ENCODE results near the gene MAPK1IP1L. TPM values are rescaled to one million over a fixed set of nuclear protein-coding genes. Genes with fewer than 3 reads are reported as not detected.
A peak's percentile ranks its signal among the peaks of the same experiment; 100 is the strongest.

The MAPK1IP1L gene
- total RNA-seq, 2 experiments from 2014 or later, result 90.2 to 110 TPM

DNA sequence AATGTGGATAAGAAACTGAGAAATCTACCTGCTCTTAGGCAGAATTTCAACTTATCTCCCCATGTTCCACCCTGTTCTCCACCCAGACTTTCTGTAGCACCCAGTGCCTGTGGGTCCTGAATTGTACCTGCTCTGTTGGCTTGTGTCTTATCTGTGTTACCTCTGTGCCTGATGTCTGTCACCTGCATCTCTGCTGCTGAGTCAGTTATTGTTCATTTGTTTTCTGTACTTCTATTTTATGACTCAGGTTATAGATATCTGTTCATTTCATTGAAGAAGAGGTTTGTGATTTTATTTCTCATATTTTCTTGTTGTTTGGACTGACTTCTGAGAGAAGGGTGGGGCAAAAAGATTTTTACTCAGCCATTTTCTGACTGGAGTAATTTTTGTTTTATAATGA, 12.7 kb upstream of the MAPK1IP1L start:
- no peak overlapping the region for H3K4me3 Mint-ChIP-seq
- DNase-seq, result no peak
- H3K27me3 Mint-ChIP-seq, result no peaks in the 10 kb centered on the region
- H3K27ac Mint-ChIP-seq, result no peak overlapping the region
- no peaks in the 10 kb centered on the region for H3K9me3 Mint-ChIP-seq (ENCODE audit: low read depth)
- H3K4me1 Mint-ChIP-seq, result peaks cover 1% of the 10 kb centered on the region
- H3K36me3 Mint-ChIP-seq, result peaks cover 53% of the 10 kb centered on the region
- no peak for ATAC-seq
- CTCF ChIA-PET, result interaction anchor here (4.4 kb wide), 1 partner anchor 13 kb away, joined by 17 read pairs; the partner anchor contains the start of gene MAPK1IP1L

DNA sequence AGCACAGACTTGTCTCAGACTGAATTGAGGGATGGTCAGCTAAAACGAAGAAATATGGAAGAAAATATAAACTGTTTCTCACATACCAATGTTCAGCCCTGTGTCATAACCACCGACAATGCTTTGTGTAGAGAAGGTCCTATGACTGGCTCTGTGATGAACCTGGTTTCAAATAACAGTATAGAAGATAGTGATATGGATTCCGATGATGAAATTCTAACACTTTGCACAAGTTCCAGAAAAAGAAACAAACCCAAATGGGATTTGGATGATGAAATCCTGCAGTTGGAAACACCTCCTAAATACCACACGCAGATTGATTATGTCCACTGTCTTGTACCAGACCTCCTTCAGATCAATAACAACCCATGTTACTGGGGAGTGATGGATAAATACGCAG, 7.9 kb upstream of the MAPK1IP1L start:
- Mint-ChIP-seq H3K4me1 (peaks cover 1% of the 10 kb centered on the region), H3K4me3 (no peak overlapping the region), H3K9me3 (ENCODE audit: low read depth) (no peaks in the 10 kb centered on the region), H3K36me3 (peaks cover 30% of the 10 kb centered on the region), H3K27me3 (no peaks in the 10 kb centered on the region), H3K27ac (no peak overlapping the region)
- CTCF ChIA-PET, result interaction anchor here (2.5 kb wide), 1 partner anchor 8 kb away, joined by 13 read pairs; the partner anchor contains the start of gene MAPK1IP1L
- DNase-seq (no peak), ATAC-seq (no peak)

- DNase-seq (no peak), ATAC-seq (no peak)
- Mint-ChIP-seq H3K9me3 (ENCODE audit: low read depth) (no peaks in the 10 kb centered on the region), H3K27me3 (no peaks in the 10 kb centered on the region), H3K27ac (no peak overlapping the region), H3K36me3 (peaks cover 16% of the 10 kb centered on the region), H3K4me1 (peaks cover 3% of the 10 kb centered on the region), H3K4me3 (no peak overlapping the region)
- CTCF ChIA-PET, result interaction anchor here (1.1 to 1.3 kb wide), 2 partner anchors 11 to 89 kb away, joined by 3 read pairs; no protein-coding TSS in a partner anchor
Observed at GRCh38 chr14:55045087-55045486, 6.4 kb upstream of the MAPK1IP1L start.

DNA sequence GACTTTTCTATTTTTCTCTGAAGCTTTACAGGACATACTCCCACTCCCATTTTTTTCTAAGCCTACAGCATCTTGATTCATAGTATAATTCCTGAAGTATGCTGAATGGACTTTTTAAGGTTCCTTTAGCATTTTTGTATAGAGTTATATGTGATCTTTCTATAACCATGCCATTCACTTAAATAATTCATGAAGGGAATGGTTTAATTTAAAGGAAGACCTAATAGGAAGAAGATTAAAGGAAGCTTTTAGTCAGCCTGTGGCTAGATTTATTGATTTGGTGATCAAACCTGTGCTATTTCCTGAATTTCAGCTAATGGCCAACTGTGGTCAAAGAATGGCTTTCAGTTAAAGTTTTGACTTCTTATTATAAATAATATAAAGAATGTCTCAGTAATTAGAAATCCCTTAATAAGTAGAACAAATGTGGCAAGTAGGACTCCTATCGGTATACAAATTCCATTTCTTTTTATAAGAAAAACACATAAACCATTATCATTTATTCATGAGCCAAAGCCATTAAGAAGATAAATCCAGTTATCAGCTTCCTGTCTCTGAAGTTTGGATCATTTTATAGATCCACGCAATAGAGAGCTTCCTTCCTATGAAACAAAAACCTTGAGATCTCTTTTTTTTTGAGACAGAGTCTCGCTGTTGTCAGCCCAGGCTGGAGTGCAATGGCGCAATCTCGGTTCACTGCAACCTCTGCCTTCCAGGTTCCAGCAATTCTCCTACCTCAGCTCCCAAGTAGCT, 4.0 kb upstream of the MAPK1IP1L start:
- ATAC-seq, result no peak
- CTCF ChIA-PET, result interaction anchor here (1.4 kb wide), 1 partner anchor 21 kb away, joined by 4 read pairs; the partner anchor contains the start of genes SOCS4 and WDHD1
- no peak overlapping the region for H3K4me3 Mint-ChIP-seq

GRCh38 chr14:55048900-55049436, 2.5 kb upstream of the MAPK1IP1L start:
- CTCF ChIA-PET, result no interaction called here
- Mint-ChIP-seq H3K9me3 (ENCODE audit: low read depth) (no peaks in the 10 kb centered on the region), H3K4me1 (peaks cover 28% of the 10 kb centered on the region), H3K27me3 (no peaks in the 10 kb centered on the region), H3K36me3 (peaks cover 12% of the 10 kb centered on the region), H3K4me3 (no peak overlapping the region), H3K27ac (no peak overlapping the region)
- ATAC-seq (no peak), DNase-seq (no peak)

More for the DNA sequence above, 4.0 kb upstream of the MAPK1IP1L start:
- H3K4me1 Mint-ChIP-seq, result peaks cover 14% of the 10 kb centered on the region
- no peak for DNase-seq
- H3K36me3 Mint-ChIP-seq, result peaks cover 19% of the 10 kb centered on the region
- no peak overlapping the region for H3K27ac Mint-ChIP-seq
- H3K9me3 Mint-ChIP-seq (ENCODE audit: low read depth), result no peaks in the 10 kb centered on the region
- no peaks in the 10 kb centered on the region for H3K27me3 Mint-ChIP-seq

GRCh38 chr14:55051165-55051422, 353 bp upstream of the MAPK1IP1L start:
- Mint-ChIP-seq H3K36me3 (peaks cover 20% of the 10 kb centered on the region), H3K9me3 (ENCODE audit: low read depth) (no peaks in the 10 kb centered on the region), H3K4me1 (peaks cover 38% of the 10 kb centered on the region), H3K4me3 (peak overlapping the region; percentile 85), H3K27ac (peak overlapping the region; percentile 90), H3K27me3 (no peaks in the 10 kb centered on the region)
- DNase-seq, result no peak
- CTCF ChIA-PET, result interaction anchor here (0.6 to 3.4 kb wide), 47 partner anchors 8 to 547 kb away, joined by 3 to 43 read pairs (median 5); partner anchors contain the start of genes DLGAP5, GCH1, SOCS4 and WDHD1
- no peak for ATAC-seq

DNA sequence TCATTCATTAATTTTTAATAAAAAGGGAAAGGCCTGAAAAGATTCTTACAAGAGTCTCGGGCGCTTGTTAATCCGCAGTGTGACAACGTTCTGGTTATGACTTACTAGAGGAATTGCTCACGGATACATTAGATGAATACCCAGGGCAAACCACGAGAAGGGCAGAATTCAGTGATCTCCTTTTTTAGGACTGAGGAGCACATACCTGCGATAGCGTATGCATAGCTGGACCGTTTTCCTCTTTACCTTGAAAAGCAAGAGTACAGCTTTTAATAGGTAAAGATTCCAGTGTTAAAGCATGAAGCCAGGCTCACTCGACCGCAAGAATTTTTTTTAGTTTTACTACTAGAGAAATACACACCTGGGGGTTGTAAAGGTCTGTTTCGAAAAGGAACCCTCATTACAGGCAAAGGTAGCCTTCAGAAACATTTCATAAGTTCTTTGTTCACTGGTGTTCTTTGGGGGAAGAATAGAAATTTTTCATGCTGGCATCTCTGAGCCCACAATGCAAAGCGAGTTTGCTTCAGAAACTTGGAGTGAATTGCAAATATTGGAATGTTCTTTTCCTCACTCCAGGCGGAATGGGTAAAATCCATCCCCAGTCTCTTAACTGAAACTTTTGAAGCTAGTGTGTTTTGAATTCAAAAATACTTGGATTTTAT, 953 bp downstream of the MAPK1IP1L start:
- peak overlapping the region; percentile 85 for H3K4me3 Mint-ChIP-seq
- H3K27me3 Mint-ChIP-seq, result no peaks in the 10 kb centered on the region
- no peaks in the 10 kb centered on the region for H3K9me3 Mint-ChIP-seq (ENCODE audit: low read depth)
- peaks cover 40% of the 10 kb centered on the region for H3K4me1 Mint-ChIP-seq
- H3K27ac Mint-ChIP-seq, result peak overlapping the region; percentile 95
- no peak for ATAC-seq
- no peak for DNase-seq
- CTCF ChIA-PET, result interaction anchor here (0.6 to 3.4 kb wide), 22 partner anchors 8 to 549 kb away, joined by 3 to 43 read pairs (median 9); partner anchors contain the start of genes DLGAP5, SOCS4 and WDHD1
- H3K36me3 Mint-ChIP-seq, result peaks cover 22% of the 10 kb centered on the region

DNA sequence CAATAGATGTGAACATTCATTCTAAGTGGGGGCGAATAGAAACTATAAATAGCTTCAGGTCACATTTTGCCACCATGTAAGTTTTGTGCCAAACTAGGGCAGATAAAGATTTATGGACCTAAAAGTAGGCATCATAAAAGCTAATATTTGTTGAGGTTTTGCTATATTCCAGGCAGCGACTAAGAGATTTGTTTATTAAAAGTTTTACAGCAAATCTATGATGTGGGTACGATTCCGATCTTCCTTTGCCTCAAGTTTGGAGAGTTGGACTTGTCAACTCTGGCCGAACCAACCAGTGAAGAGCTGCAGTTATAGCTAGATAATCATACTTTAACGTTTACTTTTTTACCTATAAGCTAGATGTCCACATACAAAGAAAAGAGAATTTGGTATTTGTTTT, 1.6 kb downstream of the MAPK1IP1L start:
- Mint-ChIP-seq H3K36me3 (peaks cover 26% of the 10 kb centered on the region), H3K4me1 (peaks cover 40% of the 10 kb centered on the region), H3K27me3 (no peaks in the 10 kb centered on the region), H3K9me3 (ENCODE audit: low read depth) (no peaks in the 10 kb centered on the region), H3K4me3 (peak overlapping the region; percentile 85), H3K27ac (peak overlapping the region; percentile 95)
- no peak for DNase-seq
- CTCF ChIA-PET, result interaction anchor here (0.8 to 3.4 kb wide), 7 partner anchors 19 to 142 kb away, joined by 3 to 43 read pairs (median 15); partner anchors contain the start of genes SOCS4 and WDHD1
- no peak for ATAC-seq

- Mint-ChIP-seq H3K9me3 (ENCODE audit: low read depth) (no peaks in the 10 kb centered on the region), H3K27ac (peak overlapping the region; percentile 30), H3K4me3 (peak overlapping the region; percentile 85), H3K36me3 (peaks cover 30% of the 10 kb centered on the region), H3K4me1 (peaks cover 43% of the 10 kb centered on the region), H3K27me3 (no peaks in the 10 kb centered on the region)
- CTCF ChIA-PET, result interaction anchor here (0.8 to 3.4 kb wide), 4 partner anchors 19 to 40 kb away, joined by 3 to 43 read pairs (median 20); partner anchors contain the start of genes SOCS4 and WDHD1
- ATAC-seq (no peak), DNase-seq (no peak)
Observed at GRCh38 chr14:55053500-55053899, 2.1 kb downstream of the MAPK1IP1L start.

DNA sequence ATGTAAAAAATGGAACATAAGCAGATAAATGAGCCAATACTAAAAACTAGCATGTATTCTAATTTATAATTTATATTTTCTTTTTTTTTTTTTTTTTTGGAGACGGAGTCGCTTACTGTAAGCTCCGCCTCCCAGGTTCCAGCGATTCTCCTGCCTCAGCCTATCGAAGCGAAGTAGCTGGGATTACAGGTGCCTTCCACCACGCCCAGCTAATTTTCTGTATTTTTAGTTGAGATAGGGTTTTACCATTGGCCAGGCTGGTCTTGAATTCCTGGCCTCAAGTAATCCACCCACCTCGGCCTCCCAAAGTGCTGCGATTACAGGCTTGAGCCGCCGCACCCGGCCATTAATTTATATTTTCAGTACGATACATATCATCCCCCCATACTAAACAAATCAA, 2.7 kb downstream of the MAPK1IP1L start:
- DNase-seq (no peak), ATAC-seq (no peak)
- CTCF ChIA-PET, result no interaction called here
- Mint-ChIP-seq H3K36me3 (peaks cover 31% of the 10 kb centered on the region), H3K27ac (no peak overlapping the region), H3K4me1 (peaks cover 43% of the 10 kb centered on the region), H3K27me3 (no peaks in the 10 kb centered on the region), H3K9me3 (ENCODE audit: low read depth) (no peaks in the 10 kb centered on the region), H3K4me3 (no peak overlapping the region)

DNA sequence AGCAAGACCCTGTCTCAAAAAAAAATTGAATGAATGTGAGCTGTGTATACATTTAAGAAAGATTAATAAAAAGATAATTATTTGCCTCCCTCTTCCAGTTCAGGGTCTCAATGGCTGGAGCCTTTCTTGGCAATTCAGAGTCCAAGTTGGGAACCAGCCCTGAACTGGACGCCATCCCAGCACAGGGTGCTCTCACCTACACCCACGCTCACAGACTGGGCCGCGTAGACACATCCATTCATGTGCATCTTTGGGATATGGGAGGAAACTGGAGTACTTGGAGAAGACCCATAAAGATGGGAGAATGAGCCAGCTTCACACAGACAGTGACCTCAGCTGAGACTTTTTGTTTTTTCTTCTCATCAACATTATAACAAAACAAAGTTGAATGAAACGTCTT, 6.5 kb downstream of the MAPK1IP1L start:
- ATAC-seq (no peak), DNase-seq (no peak)
- peaks cover 42% of the 10 kb centered on the region for H3K4me1 Mint-ChIP-seq
- no peaks in the 10 kb centered on the region for H3K9me3 Mint-ChIP-seq (ENCODE audit: low read depth)
- H3K27ac Mint-ChIP-seq, result no peak overlapping the region
- no peaks in the 10 kb centered on the region for H3K27me3 Mint-ChIP-seq
- peaks cover 56% of the 10 kb centered on the region for H3K36me3 Mint-ChIP-seq
- H3K4me3 Mint-ChIP-seq, result no peak overlapping the region
- CTCF ChIA-PET, result no interaction called here

DNA sequence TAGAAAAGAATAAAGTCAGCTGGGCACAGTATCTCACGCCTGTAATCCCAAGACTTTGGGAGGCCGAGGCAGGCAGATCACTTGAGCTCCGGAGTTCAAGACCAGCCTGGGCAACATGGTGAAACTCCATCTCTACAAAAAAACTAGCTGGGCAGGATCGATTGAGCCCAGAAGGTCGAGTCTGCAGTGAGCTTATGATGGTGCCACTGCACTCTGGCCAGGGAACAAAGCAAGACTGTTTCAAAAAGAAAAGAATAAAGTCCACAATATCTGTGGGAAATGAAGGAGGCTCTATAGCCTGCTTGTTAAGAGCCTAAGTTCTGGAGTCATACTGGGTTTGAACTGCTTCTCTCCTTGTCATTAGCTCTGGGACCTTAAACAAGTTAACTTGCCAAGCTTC, 7.9 kb downstream of the MAPK1IP1L start:
- no peaks in the 10 kb centered on the region for H3K9me3 Mint-ChIP-seq (ENCODE audit: low read depth)
- H3K27me3 Mint-ChIP-seq, result no peaks in the 10 kb centered on the region
- no peak overlapping the region for H3K27ac Mint-ChIP-seq
- H3K4me3 Mint-ChIP-seq, result no peak overlapping the region
- CTCF ChIA-PET, result interaction anchor here (0.8 to 1.7 kb wide), 3 partner anchors 8 to 30 kb away, joined by 3 to 7 read pairs (median 7); partner anchors contain the start of gene MAPK1IP1L
- peaks cover 58% of the 10 kb centered on the region for H3K36me3 Mint-ChIP-seq
- ATAC-seq (no peak), DNase-seq (no peak)
- H3K4me1 Mint-ChIP-seq, result peaks cover 33% of the 10 kb centered on the region

DNA sequence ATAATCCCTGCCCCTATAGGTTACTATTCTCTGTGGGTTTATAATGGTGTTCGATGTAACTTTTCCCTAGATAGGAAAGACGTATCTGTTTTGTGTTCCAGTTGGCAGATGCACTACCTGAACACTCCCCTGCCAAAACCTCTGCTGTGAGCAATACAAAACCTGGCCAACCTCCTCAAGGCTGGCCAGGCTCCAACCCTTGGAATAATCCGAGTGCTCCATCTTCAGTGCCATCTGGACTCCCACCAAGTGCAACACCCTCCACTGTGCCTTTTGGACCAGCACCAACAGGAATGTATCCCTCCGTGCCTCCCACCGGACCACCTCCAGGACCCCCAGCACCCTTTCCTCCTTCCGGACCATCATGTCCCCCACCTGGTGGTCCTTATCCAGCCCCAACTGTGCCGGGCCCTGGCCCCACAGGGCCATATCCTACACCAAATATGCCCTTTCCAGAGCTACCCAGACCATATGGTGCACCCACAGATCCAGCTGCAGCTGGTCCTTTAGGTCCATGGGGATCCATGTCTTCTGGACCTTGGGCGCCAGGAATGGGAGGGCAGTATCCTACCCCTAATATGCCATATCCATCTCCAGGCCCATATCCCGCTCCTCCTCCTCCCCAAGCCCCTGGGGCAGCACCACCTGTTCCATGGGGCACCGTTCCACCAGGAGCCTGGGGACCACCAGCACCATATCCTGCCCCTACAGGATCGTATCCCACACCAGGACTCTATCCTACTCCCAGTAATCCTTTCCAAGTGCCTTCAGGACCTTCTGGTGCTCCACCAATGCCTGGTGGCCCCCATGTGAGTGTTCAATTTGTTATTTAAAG, 11.3 kb downstream of the MAPK1IP1L start:
- no peak overlapping the region for H3K27ac Mint-ChIP-seq
- CTCF ChIA-PET, result interaction anchor here (1.0 to 1.2 kb wide), 2 partner anchors 11 to 16 kb away, joined by 3 read pairs; partner anchors contain the start of gene MAPK1IP1L
- H3K27me3 Mint-ChIP-seq, result no peaks in the 10 kb centered on the region
- ATAC-seq (no peak), DNase-seq (no peak)
- H3K9me3 Mint-ChIP-seq (ENCODE audit: low read depth), result no peaks in the 10 kb centered on the region
- H3K4me1 Mint-ChIP-seq, result peaks cover 23% of the 10 kb centered on the region
- H3K36me3 Mint-ChIP-seq, result peaks cover 66% of the 10 kb centered on the region
- no peak overlapping the region for H3K4me3 Mint-ChIP-seq
